Skeletal muscle tissue (tissue), 4 donors: ENCODE measurements around the gene CEP128. TPM values are rescaled to one million over a fixed set of nuclear protein-coding genes. Genes with fewer than 3 reads are reported as not detected.

ENCODE experiments used
- H3K27ac ChIP-seq: one replicate; pipeline ENCODE4 v1.7.0; 2013; ENCODE audit warnings: mild to moderate bottlenecking, low read depth, low read length, inconsistent platforms
- H3K27me3 ChIP-seq, 3 donors: one replicate each; pipeline ENCODE4 v1.7.0; 2013; ENCODE audit warnings: low read length in 3 of 3; ENCODE audit not compliant: control insufficient read depth in 3 of 3, insufficient read depth in 3 of 3
- H3K36me3 ChIP-seq, 3 donors: one replicate each; pipeline ENCODE4 v1.7.0; 2013; ENCODE audit warnings: low read length in 3 of 3; ENCODE audit not compliant: control insufficient read depth in 3 of 3, insufficient read depth in 3 of 3
- H3K4me1 ChIP-seq, 3 donors: one replicate each; pipeline ENCODE4 v1.7.0; 2013; ENCODE audit warnings: low read length in 3 of 3, mild to moderate bottlenecking in 3 of 3; ENCODE audit not compliant: control insufficient read depth in 3 of 3, insufficient read depth in 3 of 3
- H3K4me3 ChIP-seq, 3 donors: one replicate each; pipeline ENCODE4 v1.7.0; 2013; ENCODE audit warnings: low read length in 3 of 3
- H3K9ac ChIP-seq, 3 donors: one replicate each; pipeline ENCODE4 v1.7.0; 2013; ENCODE audit warnings: low read length in 3 of 3, mild to moderate bottlenecking in 3 of 3, moderate library complexity in 2 of 3, low read depth in 1 of 3
- H3K9me3 ChIP-seq, 3 donors: one replicate each; pipeline ENCODE4 v1.7.0; 2013; ENCODE audit warnings: low read length in 3 of 3; ENCODE audit not compliant: control insufficient read depth in 3 of 3
- total RNA-seq: library from RNA; depleted of rRNA; stranded (reverse); fragments of >200 nt; gene quantifications from one replicate; pipeline ENCODE4 v1.2.3, GENCODE V29; 2014
- donor health status: Osteomylitis.

The CEP128 gene
- total RNA-seq, 1 donor from 2014 or later = 6.8 TPM

DNA sequence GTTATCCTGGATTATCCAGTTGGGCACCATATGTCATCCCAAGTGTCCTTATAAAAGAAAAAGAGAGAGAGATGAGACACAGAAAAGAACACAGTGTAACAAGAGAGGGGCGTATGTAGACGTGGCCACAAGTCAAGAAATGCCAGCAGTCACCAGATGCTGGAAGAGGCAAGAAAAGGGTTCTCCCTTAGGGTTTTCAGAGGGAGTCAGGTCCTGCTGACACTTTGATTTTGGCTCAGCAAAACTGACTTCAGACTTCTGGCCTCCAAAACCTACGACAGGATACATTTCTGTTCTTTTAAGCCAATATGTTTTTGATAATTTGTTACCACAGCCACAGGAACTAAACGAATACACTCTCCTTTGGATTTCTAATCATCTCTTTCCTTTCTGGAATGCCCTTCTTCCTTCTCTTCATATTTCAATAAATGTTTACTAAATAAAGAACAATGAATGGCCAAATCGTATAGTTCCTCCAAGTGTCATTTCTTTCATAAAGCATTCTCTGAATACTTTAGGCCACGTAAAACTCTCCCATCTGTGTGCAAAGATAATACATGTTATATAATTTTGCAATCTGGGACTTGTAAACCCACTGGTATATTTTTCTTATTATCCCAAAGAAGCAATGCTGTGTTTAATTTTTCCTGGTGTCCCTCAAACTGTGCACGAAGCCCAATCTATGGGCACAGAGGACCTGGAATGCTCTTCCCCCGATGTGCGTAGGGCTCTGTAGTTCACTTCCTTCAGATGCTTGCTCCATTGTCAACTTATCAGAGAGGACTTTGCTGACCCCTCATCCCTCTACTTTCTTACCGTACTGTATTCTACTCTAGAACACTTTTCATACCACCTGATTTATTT, 303.6 kb downstream of the CEP128 start:
- Histone ChIP-seq H3K4me3 (no peak overlapping the region), H3K9ac (no peak overlapping the region), H3K36me3 (no peaks in the 10 kb centered on the region), H3K4me1 (no peaks in the 10 kb centered on the region), H3K27ac (no peak overlapping the region), H3K9me3 (no peaks in the 10 kb centered on the region), H3K27me3 (no peaks in the 10 kb centered on the region)

GRCh38 chr14:80636071-80636470, 305.5 kb downstream of the CEP128 start:
- Histone ChIP-seq H3K9me3 (no peaks in the 10 kb centered on the region), H3K4me3 (no peak overlapping the region), H3K9ac (no peak overlapping the region), H3K36me3 (no peaks in the 10 kb centered on the region), H3K4me1 (no peaks in the 10 kb centered on the region), H3K27ac (no peak overlapping the region), H3K27me3 (no peaks in the 10 kb centered on the region)

GRCh38 chr14:80634106-80634758, 307.3 kb downstream of the CEP128 start:
- no peak overlapping the region for H3K4me3 ChIP-seq
- H3K9me3 ChIP-seq = no peaks in the 10 kb centered on the region
- no peaks in the 10 kb centered on the region for H3K36me3 ChIP-seq
- H3K4me1 ChIP-seq = no peaks in the 10 kb centered on the region
- H3K27ac ChIP-seq = no peak overlapping the region
- H3K27me3 ChIP-seq = no peaks in the 10 kb centered on the region
- no peak overlapping the region for H3K9ac ChIP-seq

- no peaks in the 10 kb centered on the region for H3K27me3 ChIP-seq
- no peak overlapping the region for H3K27ac ChIP-seq
- H3K36me3 ChIP-seq = no peaks in the 10 kb centered on the region
- H3K9me3 ChIP-seq = no peaks in the 10 kb centered on the region
- no peaks in the 10 kb centered on the region for H3K4me1 ChIP-seq
- H3K9ac ChIP-seq = no peak overlapping the region
- no peak overlapping the region for H3K4me3 ChIP-seq
Measured at GRCh38 chr14:80629606-80630005, 311.9 kb downstream of the CEP128 start.

DNA sequence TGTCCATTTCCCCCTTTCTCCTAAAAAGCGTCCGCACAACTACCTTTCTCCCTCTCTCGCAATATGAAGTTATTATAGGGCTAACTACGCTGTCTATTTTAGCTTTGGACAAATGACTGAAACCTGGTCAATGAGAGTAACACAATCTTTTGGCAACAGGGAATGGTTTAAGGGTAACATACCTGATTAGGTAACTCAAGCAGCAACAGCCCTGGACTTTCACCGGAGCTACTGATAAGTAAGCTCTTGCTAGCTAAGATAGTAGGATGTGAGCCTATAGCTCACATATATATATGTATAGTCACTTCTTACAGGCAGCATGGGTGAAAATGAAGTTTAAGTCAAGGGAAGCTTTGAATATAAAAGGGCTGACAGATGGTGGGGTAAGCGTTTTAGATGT, 313.0 kb downstream of the CEP128 start:
- H3K4me1 ChIP-seq = no peaks in the 10 kb centered on the region
- no peak overlapping the region for H3K4me3 ChIP-seq
- no peak overlapping the region for H3K9ac ChIP-seq
- H3K27me3 ChIP-seq = no peaks in the 10 kb centered on the region
- H3K36me3 ChIP-seq = no peaks in the 10 kb centered on the region
- H3K27ac ChIP-seq = no peak overlapping the region
- no peaks in the 10 kb centered on the region for H3K9me3 ChIP-seq

DNA sequence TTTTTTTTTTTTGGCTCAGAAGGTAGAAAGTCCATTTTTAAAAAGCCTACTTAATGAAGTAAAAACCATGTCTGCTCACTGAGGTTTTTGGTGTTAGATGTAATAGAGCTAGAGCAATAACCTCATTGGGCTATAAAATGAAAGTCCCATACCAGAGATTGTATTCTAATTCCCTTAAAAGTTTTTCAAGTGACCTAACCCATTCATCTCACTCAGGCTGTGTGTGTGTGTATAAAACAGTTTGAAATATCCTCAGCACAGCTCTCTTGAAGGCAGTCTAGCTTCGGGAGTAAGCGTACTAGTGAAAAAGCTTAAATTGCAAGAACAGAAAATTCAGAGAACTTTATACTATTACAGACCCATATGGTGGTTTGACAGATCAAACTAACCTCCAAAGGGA, 313.8 kb downstream of the CEP128 start:
- Histone ChIP-seq H3K27ac (no peak overlapping the region), H3K9ac (no peak overlapping the region), H3K4me3 (no peak overlapping the region), H3K36me3 (no peaks in the 10 kb centered on the region), H3K9me3 (no peaks in the 10 kb centered on the region), H3K4me1 (no peaks in the 10 kb centered on the region), H3K27me3 (no peaks in the 10 kb centered on the region)

DNA sequence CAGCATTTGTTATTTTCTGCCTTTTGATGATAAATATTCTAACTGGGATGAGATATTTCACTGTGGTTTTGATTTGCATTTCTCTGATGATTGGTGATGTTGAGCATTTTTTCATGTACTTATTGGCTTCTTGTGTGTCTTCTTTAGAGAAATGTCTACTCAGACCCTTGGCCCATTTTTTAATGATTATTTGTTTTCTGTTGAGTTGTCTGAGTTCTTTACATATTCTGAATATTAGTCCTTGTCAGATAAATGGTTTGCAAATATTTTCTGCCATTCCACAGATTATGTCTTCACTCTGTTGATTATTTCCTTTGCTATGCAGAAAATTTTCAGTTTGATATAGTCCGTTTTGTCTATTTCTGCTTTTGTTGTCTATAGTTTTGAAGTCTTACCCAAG, 317.0 kb downstream of the CEP128 start:
- no peaks in the 10 kb centered on the region for H3K4me1 ChIP-seq
- no peak overlapping the region for H3K9ac ChIP-seq
- H3K36me3 ChIP-seq = no peaks in the 10 kb centered on the region
- H3K27me3 ChIP-seq = no peaks in the 10 kb centered on the region
- H3K27ac ChIP-seq = no peak overlapping the region
- H3K9me3 ChIP-seq = no peaks in the 10 kb centered on the region
- no peak overlapping the region for H3K4me3 ChIP-seq

GRCh38 chr14:80621701-80622100, 319.8 kb downstream of the CEP128 start:
- no peak overlapping the region for H3K27ac ChIP-seq
- H3K4me1 ChIP-seq = no peaks in the 10 kb centered on the region
- no peaks in the 10 kb centered on the region for H3K9me3 ChIP-seq
- H3K27me3 ChIP-seq = no peaks in the 10 kb centered on the region
- H3K9ac ChIP-seq = no peak overlapping the region
- no peaks in the 10 kb centered on the region for H3K36me3 ChIP-seq
- H3K4me3 ChIP-seq = no peak overlapping the region

GRCh38 chr14:80620434-80620833, 321.1 kb downstream of the CEP128 start:
- Histone ChIP-seq H3K27ac (no peak overlapping the region), H3K4me1 (no peaks in the 10 kb centered on the region), H3K9ac (no peak overlapping the region), H3K9me3 (no peaks in the 10 kb centered on the region), H3K36me3 (no peaks in the 10 kb centered on the region), H3K27me3 (no peaks in the 10 kb centered on the region), H3K4me3 (no peak overlapping the region)

DNA sequence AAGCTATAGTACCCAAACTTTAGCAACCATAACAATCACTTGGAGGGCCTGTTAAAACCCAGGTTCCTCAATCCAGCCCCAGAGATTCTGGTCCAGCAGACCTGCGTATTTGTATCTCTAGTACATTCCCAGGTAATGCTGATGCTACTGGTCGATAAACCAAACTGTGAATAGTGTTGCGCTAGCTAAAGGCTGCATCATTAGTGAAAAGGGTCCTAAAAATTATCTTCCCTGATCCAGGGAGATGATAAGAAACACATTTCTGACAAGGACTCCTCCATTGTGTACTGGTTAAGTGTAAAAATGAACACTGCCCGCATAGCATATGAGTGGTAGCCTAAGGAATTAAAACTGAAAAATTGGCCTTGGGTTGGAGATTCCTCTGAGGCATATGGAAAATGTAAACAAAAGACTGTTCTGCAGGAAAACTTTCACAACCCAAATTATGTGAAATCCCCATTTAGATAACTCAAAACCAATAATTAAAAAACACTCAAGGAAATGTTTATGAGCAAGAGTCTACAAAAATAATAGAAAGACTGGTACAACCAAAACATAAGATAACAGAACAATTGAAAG, 322.7 kb downstream of the CEP128 start:
- H3K9me3 ChIP-seq = no peaks in the 10 kb centered on the region
- no peaks in the 10 kb centered on the region for H3K4me1 ChIP-seq
- no peak overlapping the region for H3K9ac ChIP-seq
- no peaks in the 10 kb centered on the region for H3K36me3 ChIP-seq
- H3K27me3 ChIP-seq = no peaks in the 10 kb centered on the region
- no peak overlapping the region for H3K27ac ChIP-seq
- H3K4me3 ChIP-seq = no peak overlapping the region
